K562 (cell line): ENCODE results near the gene FASTK. TPM values are rescaled to one million over a fixed set of nuclear protein-coding genes. Genes with fewer than 3 reads are reported as not detected.

Experiments
- ATAC-seq: fragments of 200-7000 bp; cut with Tn5 transposase; 3 replicates; pipeline ENCODE4 v1.9.1; 2020; ENCODE audit warnings: moderate library complexity
- BruUV-seq: library from RNA; stranded (reverse); fragments of 400-500 nt; replicated peaks from 2 replicates; lab custom pipeline; 2021; lab: Mats Ljungman, UMichigan
- CTCF ChIA-PET: fragments of 300-600 bp; formaldehyde crosslinking; extraction: SDS; loops from one replicate; lab custom pipeline; 2021; ENCODE audit warnings: low intra/inter-chr PET ratio; lab: Yijun Ruan, JAX
- POLR2A ChIA-PET: fragments of 300-600, 350-650 bp; sonication (Branson Sonifier 250); formaldehyde crosslinking; extraction: SDS; loops from one replicate; lab custom pipeline; 2021; ENCODE audit warnings: antibody characterized with exemption, inconsistent platforms; lab: Yijun Ruan, JAX
- DNase-seq, 4 experiments: peaks; one replicate each; pipeline versions ENCODE4 v3.0.0 to v3.0.0-alpha.2; 2011 to 2018; ENCODE audit warnings: low spot score in 3 of 4, mixed read lengths in 3 of 4; ENCODE audit errors: extremely low read depth in 1 of 4
- FAIRE-seq: peaks from 2 replicates; lab custom pipeline; 2011; peaks lifted over from hg19 to GRCh38; lab: Jason Lieb, UNC
- H2AFZ ChIP-seq: 2 replicates; pipeline ENCODE4 v1.6.0; 2011; ENCODE audit warnings: low read depth, low read length, control low read depth, inconsistent platforms
- H3K27ac ChIP-seq: fragments of 200-600 bp; 3 replicates; pipeline ENCODE4 v1.8.0; 2011; ENCODE audit warnings: low read depth, mild to moderate bottlenecking, control low read depth, inconsistent platforms, low read length, moderate library complexity, mixed read lengths; ENCODE audit errors: extremely low read depth
- H3K27me3 ChIP-seq, 2 experiments: fragments of 300-600 bp in 1 of 2; 2 replicates in 1 of 2; 3 replicates in 1 of 2; pipeline versions ENCODE4 v1.6.0 to v1.8.0; 2011; ENCODE audit warnings: inconsistent platforms in 2 of 2, low read length in 2 of 2, mild to moderate bottlenecking in 1 of 2, mixed read lengths in 1 of 2, moderate library complexity in 1 of 2; ENCODE audit not compliant: control insufficient read depth in 2 of 2, insufficient read depth in 2 of 2
- H3K36me3 ChIP-seq: fragments of 300-600 bp; 3 replicates; pipeline ENCODE4 v1.8.0; 2011; ENCODE audit warnings: mild to moderate bottlenecking, low read length, inconsistent platforms; ENCODE audit not compliant: control insufficient read depth, insufficient read depth
- H3K4me1 ChIP-seq, 2 experiments: fragments of 200-600 bp in 1 of 2; replicated peaks in 1 of 2; 2 replicates in 1 of 2; 3 replicates in 1 of 2; pipeline versions ENCODE4 v1.5.1 to v1.8.0; 2011; ENCODE audit warnings: inconsistent platforms in 2 of 2, low read length in 2 of 2, mild to moderate bottlenecking in 1 of 2, mixed read lengths in 1 of 2, moderate library complexity in 1 of 2; ENCODE audit not compliant: control insufficient read depth in 2 of 2, insufficient read depth in 2 of 2
- H3K4me2 ChIP-seq: 2 replicates; pipeline ENCODE4 v1.6.1; 2011; ENCODE audit warnings: low read length, control low read depth, inconsistent platforms, mixed read lengths; ENCODE audit not compliant: insufficient read depth
- H3K4me3 ChIP-seq: fragments of 200-600 bp; sonication (generic), shearing (Covaris generic); 2 replicates; pipeline ENCODE4 v1.5.1; 2016; ENCODE audit warnings: control low read depth, inconsistent platforms
- H3K79me2 ChIP-seq: fragments of 200-600 bp; 3 replicates; pipeline ENCODE4 v1.8.0; 2011; ENCODE audit warnings: low read length, inconsistent platforms; ENCODE audit not compliant: control insufficient read depth, insufficient read depth
- H3K9ac ChIP-seq, 2 experiments: 2 replicates each; pipeline versions ENCODE4 v1.6.0 to v1.6.1; 2011; ENCODE audit warnings: low read depth in 2 of 2, low read length in 2 of 2, control low read depth in 1 of 2, inconsistent platforms in 1 of 2, mild to moderate bottlenecking in 1 of 2, mixed read lengths in 1 of 2; ENCODE audit not compliant: insufficient read depth in 1 of 2
- H3K9me1 ChIP-seq: one replicate; pipeline ENCODE4 v1.6.0; 2011; ENCODE audit warnings: inconsistent platforms, mild to moderate bottlenecking, low read length, moderate library complexity; ENCODE audit not compliant: control insufficient read depth, insufficient read depth
- H3K9me3 ChIP-seq: replicated peaks from 2 replicates; pipeline ENCODE4 v1.5.1; 2011; ENCODE audit warnings: low read depth, low read length, inconsistent platforms; ENCODE audit not compliant: control insufficient read depth, insufficient read depth
- H4K20me1 ChIP-seq: replicated peaks from 2 replicates; pipeline ENCODE4 v1.6.1; 2011; ENCODE audit warnings: low read length, inconsistent platforms, mixed read lengths; ENCODE audit not compliant: control insufficient read depth, insufficient read depth
- DLX4 ChIP-seq: fragments of 250-450 bp; sonication (Bioruptor Pico); IDR thresholded peaks from 2 replicates; pipeline ENCODE4 v1.6.1; 2021; ENCODE audit warnings: mild to moderate bottlenecking
- POLR2G ChIP-seq: fragments of 200-400 bp; formaldehyde crosslinking; IDR thresholded peaks from 2 replicates; pipeline ENCODE4 v1.6.1; 2017; ENCODE audit warnings: low read depth, mild to moderate bottlenecking, antibody characterized with exemption, low read length, moderate library complexity
- RBFOX2 ChIP-seq: fragments of 200-400 bp; formaldehyde crosslinking; IDR thresholded peaks from 2 replicates; pipeline ENCODE4 v1.6.1; 2017; ENCODE audit warnings: low read depth, mild to moderate bottlenecking, low read length, moderate library complexity
- RBM22 ChIP-seq: fragments of 200-400 bp; formaldehyde crosslinking; IDR thresholded peaks from 2 replicates; pipeline ENCODE4 v1.6.1; 2018; ENCODE audit warnings: low read length, low read depth; ENCODE audit not compliant: poor library complexity, severe bottlenecking
- whole genome bisulfite sequencing: fragments of 100-300 bp; shearing (Covaris generic); methylation state at CpG from one replicate; pipeline ENCODE4 v1.1.6; 2016; ENCODE audit warnings: low coverage, mixed read lengths; ENCODE audit not compliant: insufficient coverage; ENCODE audit errors: missing lambda C conversion rate; 5-methylcytosine and 5-hydroxymethylcytosine counted together
- in situ Hi-C: fragments of 300-500 bp; cut with MboI; formaldehyde crosslinking; loops from 4 replicates; pipeline ENCODE4 v1.15.0; 2018; ENCODE audit warnings: inconsistent platforms, mixed read lengths
- intact Hi-C: fragments of 100-400 bp; cut with micrococcal nuclease; formaldehyde crosslinking; loops from 2 replicates; pipeline ENCODE4 v1.14.2; 2022
- polyA plus RNA-seq, 8 experiments: library from polyadenylated mRNA; depleted of rRNA in 4 of 8; stranded (reverse) in 5 of 8; unstranded in 3 of 8; fragments of >200 nt; fragmentation: Nextera tagmentation in 2 of 8; fragmentation: Illumina TruSeq in 1 of 8; extraction: Ambion mirVana in 2 of 8; extraction: Trizol in 1 of 8; gene quantifications; 2 replicates each; pipeline versions ENCODE4 v1.2.1 to v1.2.3, GENCODE V29; 2011 to 2014; ENCODE audit warnings: inconsistent platforms in 1 of 8, missing spikeins in 1 of 8
- total RNA-seq, 7 experiments: library from RNA; depleted of rRNA in 6 of 7; stranded (reverse); fragments of >200 nt in 6 of 7; fragmentation: Illumina TruSeq in 2 of 7; extraction: Trizol in 2 of 7; gene quantifications; 2 replicates each; pipeline versions ENCODE4 v1.2.1 to v1.2.3, GENCODE V29; 2011 to 2021; ENCODE audit warnings: low replicate concordance in 1 of 7
- TF ChIP-seq, protein P1 (sequence below): fragments of 250-450 bp; sonication (Bioruptor Pico); IDR thresholded peaks from 2 replicates; pipeline ENCODE4 v1.5.0; 2022; ENCODE audit warnings: mild to moderate bottlenecking

Gene FASTK
- total and polyA plus RNA-seq, 9 of the 15 experiments (the other 6 are each of a cell fraction or from before 2014, with no cell fraction given) = 0.51 to 150 (median 48.2) TPM

DNA sequence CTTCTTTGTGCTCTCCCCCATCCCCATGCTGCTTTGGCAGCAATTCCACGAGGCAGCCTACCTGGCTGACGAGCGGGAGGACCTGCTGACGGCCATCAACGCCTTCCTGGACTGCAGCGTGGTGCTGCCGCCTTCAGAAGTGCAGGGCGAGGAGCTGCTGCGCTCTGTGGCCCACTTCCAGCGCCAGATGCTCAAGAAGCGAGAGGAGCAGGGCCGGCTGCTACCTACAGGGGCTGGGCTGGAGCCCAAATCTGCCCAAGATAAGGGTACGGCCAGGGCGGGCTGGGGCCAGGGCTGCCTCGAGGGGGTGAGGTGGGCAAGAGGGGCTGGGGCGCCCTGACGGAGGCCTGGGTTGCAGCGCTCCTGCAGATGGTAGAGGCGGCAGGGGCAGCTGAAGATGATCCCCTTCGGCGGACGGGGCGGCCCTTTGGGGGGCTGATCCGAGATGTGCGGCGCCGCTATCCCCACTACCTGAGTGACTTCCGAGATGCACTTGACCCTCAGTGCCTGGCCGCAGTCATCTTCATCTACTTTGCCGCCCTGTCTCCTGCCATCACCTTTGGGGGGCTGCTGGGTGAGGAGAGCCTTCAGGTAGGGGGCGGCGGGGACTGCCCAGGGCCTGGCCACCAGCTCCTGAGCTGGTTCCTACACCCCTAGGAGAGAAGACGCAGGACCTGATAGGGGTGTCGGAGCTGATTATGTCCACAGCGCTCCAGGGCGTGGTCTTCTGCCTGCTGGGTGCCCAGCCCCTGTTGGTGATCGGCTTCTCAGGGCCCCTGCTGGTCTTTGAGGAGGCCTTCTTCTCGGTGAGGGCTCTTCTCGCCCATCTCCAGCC, 9.4 kb downstream of the FASTK start:
- no peak for FAIRE-seq
- no peaks in the 10 kb centered on the region; the same call in 1 of the 2 replicates for H4K20me1 ChIP-seq
- H3K4me1 ChIP-seq = peaks cover 0 to 51% of the 10 kb centered on the region in 2 experiments; a peak in 2 of 5 replicates
- ATAC-seq = no peak
- no peak overlapping the region for H3K4me2 ChIP-seq
- 93% methylated on average over 35 of the region's 39 CpGs for WGBS
- TF ChIP-seq RBFOX2 (peak; percentile 60), DLX4 (CRISPR knock-in tag) (no peak), POLR2G (peak; percentile 64), RBM22 (peak; percentile 35)
- TF ChIP-seq, protein P1, sequence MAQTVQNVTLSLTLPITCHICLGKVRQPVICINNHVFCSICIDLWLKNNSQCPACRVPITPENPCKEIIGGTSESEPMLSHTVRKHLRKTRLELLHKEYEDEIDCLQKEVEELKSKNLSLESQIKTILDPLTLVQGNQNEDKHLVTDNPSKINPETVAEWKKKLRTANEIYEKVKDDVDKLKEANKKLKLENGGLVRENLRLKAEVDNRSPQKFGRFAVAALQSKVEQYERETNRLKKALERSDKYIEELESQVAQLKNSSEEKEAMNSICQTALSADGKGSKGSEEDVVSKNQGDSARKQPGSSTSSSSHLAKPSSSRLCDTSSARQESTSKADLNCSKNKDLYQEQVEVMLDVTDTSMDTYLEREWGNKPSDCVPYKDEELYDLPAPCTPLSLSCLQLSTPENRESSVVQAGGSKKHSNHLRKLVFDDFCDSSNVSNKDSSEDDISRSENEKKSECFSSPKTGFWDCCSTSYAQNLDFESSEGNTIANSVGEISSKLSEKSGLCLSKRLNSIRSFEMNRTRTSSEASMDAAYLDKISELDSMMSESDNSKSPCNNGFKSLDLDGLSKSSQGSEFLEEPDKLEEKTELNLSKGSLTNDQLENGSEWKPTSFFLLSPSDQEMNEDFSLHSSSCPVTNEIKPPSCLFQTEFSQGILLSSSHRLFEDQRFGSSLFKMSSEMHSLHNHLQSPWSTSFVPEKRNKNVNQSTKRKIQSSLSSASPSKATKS (CRISPR knock-in tag) = no peak
- intact Hi-C loops = no loop called here
- peaks cover 96% of the 10 kb centered on the region for H3K36me3 ChIP-seq
- H3K27me3 ChIP-seq = no peaks in the 10 kb centered on the region
- BruUV-seq = no TSS peak
- H3K9me3 ChIP-seq = no peaks in the 10 kb centered on the region
- H3K27ac ChIP-seq = no peak overlapping the region
- ChIA-PET CTCF (no interaction called here), POLR2A (interaction anchor here (0.6 to 3.2 kb wide), 7 partner anchors 8 to 61 kb away, joined by 3 to 17 read pairs (median 4); partner anchors contain the start of genes ABCB8 and FASTK)
- DNase-seq = no peak
- H3K9ac ChIP-seq = peak overlapping the region in 1 of 2 experiments; percentile 37; a peak in 2 of 4 replicates
- in situ Hi-C loops = no loop called here
- no peak overlapping the region for H3K4me3 ChIP-seq
- H3K79me2 ChIP-seq = no peaks in the 10 kb centered on the region
- no peaks in the 10 kb centered on the region for H3K9me1 ChIP-seq
- no peak overlapping the region for H2AFZ ChIP-seq
